ENCODE data around the gene TINAGL1.

Gene TINAGL1

GRCh38 chr1:31626223-31627207 is 50.2 kb downstream of the TINAGL1 start:
- TF ChIP-seq CTCF (conservative IDR thresholded peaks at IDR 0.05; ENCODE audit: low read depth, low read length) = no peak
- DNase-seq (ENCODE audit: low read depth) = no peak
- no peak overlapping the region for H3K4me3 ChIP-seq (ENCODE audit: low read depth, low read length)

- DNase-seq (ENCODE audit: low read depth) = no peak
- no peak for TF ChIP-seq CTCF (conservative IDR thresholded peaks at IDR 0.05; ENCODE audit: low read depth, low read length)
- no peak overlapping the region for H3K4me3 ChIP-seq (ENCODE audit: low read depth, low read length)
These were observed 51.1 kb downstream of the TINAGL1 start for GRCh38 chr1:31627301-31627929.

GRCh38 chr1:31627930-31628559 is 51.7 kb downstream of the TINAGL1 start:
- H3K4me3 ChIP-seq (ENCODE audit: low read depth, low read length) = no peak overlapping the region
- TF ChIP-seq CTCF (conservative IDR thresholded peaks at IDR 0.05; ENCODE audit: low read depth, low read length) = no peak

GRCh38 chr1:31628931-31629556 is 52.7 kb downstream of the TINAGL1 start:
- DNase-seq (ENCODE audit: low read depth) = no peak
- H3K4me3 ChIP-seq (ENCODE audit: low read depth, low read length) = no peak overlapping the region
- no peak for TF ChIP-seq CTCF (conservative IDR thresholded peaks at IDR 0.05; ENCODE audit: low read depth, low read length)

More at GRCh38 chr1:31627930-31628559, 51.7 kb downstream of the TINAGL1 start:
- DNase-seq (ENCODE audit: low read depth) = no peak

GRCh38 chr1:31632649-31633048 is 56.3 kb downstream of the TINAGL1 start:
- no peak overlapping the region for H3K4me3 ChIP-seq (ENCODE audit: low read depth, low read length)
- no peak for TF ChIP-seq CTCF (conservative IDR thresholded peaks at IDR 0.05; ENCODE audit: low read depth, low read length)
- no peak for DNase-seq (ENCODE audit: low read depth)

- TF ChIP-seq CTCF (conservative IDR thresholded peaks at IDR 0.05; ENCODE audit: low read depth, low read length) = peak; percentile 65
- no peak overlapping the region for H3K4me3 ChIP-seq (ENCODE audit: low read depth, low read length)
- peak; percentile 25 for DNase-seq (ENCODE audit: low read depth)
These were observed 56.8 kb downstream of the TINAGL1 start for GRCh38 chr1:31633117-31633516.
